CD4-positive, alpha-beta T cell (primary cell): ENCODE data around the gene RIBC2. TPM values are rescaled to one million over a fixed set of nuclear protein-coding genes. Genes with fewer than 3 reads are reported as not detected.

Source experiments
- ATAC-seq: fragments of 200-7000 bp; cut with Tn5 transposase; one replicate; pipeline ENCODE4 v1.10.0; 2022; ENCODE audit warnings: mild to moderate bottlenecking; ENCODE audit not compliant: poor library complexity
- CTCF ChIA-PET: fragments of 350-600 bp; sonication (Branson Sonifier 250); formaldehyde crosslinking; loops from one replicate; lab custom pipeline; 2021; ENCODE audit warnings: antibody characterized with exemption, inconsistent platforms; lab: Charles Lee
- POLR2A ChIA-PET: fragments of 350-600 bp; sonication (Branson Sonifier 250); formaldehyde crosslinking; loops from one replicate; lab custom pipeline; 2021; ENCODE audit warnings: antibody characterized with exemption, inconsistent platforms; lab: Charles Lee
- DNase-seq, 14 experiments: peaks; one replicate each; pipeline ENCODE4 v3.0.0-alpha.2; 2013 to 2020; ENCODE audit warnings: mixed read lengths in 2 of 14
- H3K27ac ChIP-seq, 2 donors: one replicate each; pipeline versions ENCODE4 v1.5.1 to v1.7.0; 2013; ENCODE audit warnings: low read length in 2 of 2, low read depth in 1 of 2, mild to moderate bottlenecking in 1 of 2
- H3K27me3 ChIP-seq, 2 experiments: 1 replicate in 1 of 2; 2 replicates in 1 of 2; pipeline versions ENCODE4 v1.6.1 to v1.7.0; 2013; ENCODE audit warnings: low read length in 2 of 2, control low read depth in 1 of 2, mild to moderate bottlenecking in 1 of 2, moderate library complexity in 1 of 2; ENCODE audit not compliant: insufficient read depth in 2 of 2, control insufficient read depth in 1 of 2
- H3K36me3 ChIP-seq: one replicate; pipeline ENCODE4 v1.6.1; 2013; ENCODE audit warnings: low read length, control low read depth; ENCODE audit not compliant: insufficient read depth
- H3K4me1 ChIP-seq: one replicate; pipeline ENCODE4 v1.6.1; 2013; ENCODE audit warnings: low read length, control low read depth; ENCODE audit not compliant: insufficient read depth
- H3K4me3 ChIP-seq: one replicate; pipeline ENCODE4 v1.5.1; 2013; ENCODE audit warnings: mild to moderate bottlenecking, low read length, moderate library complexity
- H3K9me3 ChIP-seq, 2 experiments: 1 replicate in 1 of 2; 2 replicates in 1 of 2; pipeline versions ENCODE4 v1.6.1 to v1.7.0; 2013; ENCODE audit warnings: low read length in 2 of 2, mild to moderate bottlenecking in 2 of 2, control low read depth in 1 of 2, moderate library complexity in 1 of 2; ENCODE audit not compliant: control insufficient read depth in 1 of 2, insufficient read depth in 1 of 2
- H3K27ac Mint-ChIP-seq: one replicate; pipeline ENCODE4 v1.8.0; 2020; ENCODE audit warnings: mixed read lengths
- H3K27me3 Mint-ChIP-seq: one replicate; pipeline ENCODE4 v1.8.0; 2021; ENCODE audit warnings: mixed read lengths
- H3K36me3 Mint-ChIP-seq: one replicate; pipeline ENCODE4 v1.8.0; 2021; ENCODE audit warnings: low read depth, mixed read lengths
- H3K4me1 Mint-ChIP-seq: one replicate; pipeline ENCODE4 v1.8.0; 2021; ENCODE audit warnings: low read depth, mixed read lengths
- H3K4me3 Mint-ChIP-seq: one replicate; pipeline ENCODE4 v1.8.0; 2020; ENCODE audit warnings: mild to moderate bottlenecking, mixed read lengths
- H3K9me3 Mint-ChIP-seq: one replicate; pipeline ENCODE4 v1.8.0; 2020; ENCODE audit warnings: mixed read lengths
- intact Hi-C, 2 experiments: fragments of 100-400 bp; cut with DNase I in 1 of 2; cut with micrococcal nuclease in 1 of 2; formaldehyde crosslinking; loops; one replicate each; pipeline versions ENCODE4 v1.15.1 to v1.9.0; 2023 to 2025; cut with DNase I, micrococcal nuclease
- total RNA-seq, 174 experiments: library from RNA in 2 of 174; stranded (reverse) in 2 of 174; gene quantifications; one replicate each; pipeline ENCODE4 v1.2.3 and lab custom pipeline; 2021 to 2026
- TF ChIP-seq, protein P1 (sequence below): fragments of 200-600 bp; IDR thresholded peaks from one replicate; pipeline ENCODE4 v1.8.0; 2022; ENCODE audit warnings: antibody characterized with exemption, mild to moderate bottlenecking

The RIBC2 gene
- total RNA-seq, 2 experiments from 2014 or later: 0.41 TPM; not detected in 1

DNA sequence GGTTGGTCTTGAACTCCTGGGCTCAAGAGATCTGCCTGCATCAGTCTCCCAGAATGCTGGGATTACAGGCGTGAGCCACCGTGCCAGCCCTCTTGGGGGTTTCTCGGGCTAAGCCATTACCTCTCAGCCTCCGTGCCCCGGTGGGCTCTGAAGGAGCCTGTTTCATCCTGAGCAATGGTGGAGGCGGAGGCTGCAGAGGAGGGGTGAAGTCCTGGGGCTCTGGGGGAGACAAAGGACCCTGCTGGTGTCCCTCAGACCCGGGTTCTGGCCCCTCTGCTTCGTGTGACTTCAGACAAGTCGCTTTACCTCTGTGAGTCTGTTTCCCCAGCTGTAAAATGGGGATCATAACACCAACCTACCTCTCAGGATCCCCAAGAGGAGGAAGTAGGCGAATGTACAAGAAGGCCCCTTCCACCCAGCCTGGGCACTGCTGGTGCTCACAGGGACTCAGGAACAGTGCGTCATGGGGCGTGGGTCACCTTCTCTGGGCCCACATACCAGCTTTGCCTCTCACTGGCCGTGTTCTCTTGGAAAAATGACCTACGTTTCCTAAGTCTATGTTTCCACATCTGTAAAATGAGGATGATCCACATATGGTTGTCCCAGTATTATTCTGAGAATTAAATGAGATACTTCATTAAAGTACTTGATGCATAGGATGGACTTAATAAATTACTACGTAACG, 36.8 kb downstream of the RIBC2 start:
- no peaks in the 10 kb centered on the region for H3K27me3 Mint-ChIP-seq
- H3K27ac ChIP-seq: no peak overlapping the region
- H3K9me3 ChIP-seq: no peaks in the 10 kb centered on the region
- no peak overlapping the region for H3K27ac Mint-ChIP-seq
- no peak overlapping the region for H3K4me3 ChIP-seq
- DNase-seq (no peak), ATAC-seq (no peak)
- H3K9me3 Mint-ChIP-seq: no peaks in the 10 kb centered on the region
- no peaks in the 10 kb centered on the region for H3K36me3 Mint-ChIP-seq
- CTCF ChIA-PET: no interaction called here
- no peaks in the 10 kb centered on the region for H3K4me1 ChIP-seq
- no peaks in the 10 kb centered on the region for H3K4me1 Mint-ChIP-seq
- no peak overlapping the region for H3K4me3 Mint-ChIP-seq
- H3K27me3 ChIP-seq: peaks cover 0 to 4% of the 10 kb centered on the region in 2 experiments
- intact Hi-C loops: no loop called here
- POLR2A ChIA-PET: no interaction called here
- TF ChIP-seq, protein P1, sequence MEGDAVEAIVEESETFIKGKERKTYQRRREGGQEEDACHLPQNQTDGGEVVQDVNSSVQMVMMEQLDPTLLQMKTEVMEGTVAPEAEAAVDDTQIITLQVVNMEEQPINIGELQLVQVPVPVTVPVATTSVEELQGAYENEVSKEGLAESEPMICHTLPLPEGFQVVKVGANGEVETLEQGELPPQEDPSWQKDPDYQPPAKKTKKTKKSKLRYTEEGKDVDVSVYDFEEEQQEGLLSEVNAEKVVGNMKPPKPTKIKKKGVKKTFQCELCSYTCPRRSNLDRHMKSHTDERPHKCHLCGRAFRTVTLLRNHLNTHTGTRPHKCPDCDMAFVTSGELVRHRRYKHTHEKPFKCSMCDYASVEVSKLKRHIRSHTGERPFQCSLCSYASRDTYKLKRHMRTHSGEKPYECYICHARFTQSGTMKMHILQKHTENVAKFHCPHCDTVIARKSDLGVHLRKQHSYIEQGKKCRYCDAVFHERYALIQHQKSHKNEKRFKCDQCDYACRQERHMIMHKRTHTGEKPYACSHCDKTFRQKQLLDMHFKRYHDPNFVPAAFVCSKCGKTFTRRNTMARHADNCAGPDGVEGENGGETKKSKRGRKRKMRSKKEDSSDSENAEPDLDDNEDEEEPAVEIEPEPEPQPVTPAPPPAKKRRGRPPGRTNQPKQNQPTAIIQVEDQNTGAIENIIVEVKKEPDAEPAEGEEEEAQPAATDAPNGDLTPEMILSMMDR: no peak
- H3K36me3 ChIP-seq: no peaks in the 10 kb centered on the region

DNA sequence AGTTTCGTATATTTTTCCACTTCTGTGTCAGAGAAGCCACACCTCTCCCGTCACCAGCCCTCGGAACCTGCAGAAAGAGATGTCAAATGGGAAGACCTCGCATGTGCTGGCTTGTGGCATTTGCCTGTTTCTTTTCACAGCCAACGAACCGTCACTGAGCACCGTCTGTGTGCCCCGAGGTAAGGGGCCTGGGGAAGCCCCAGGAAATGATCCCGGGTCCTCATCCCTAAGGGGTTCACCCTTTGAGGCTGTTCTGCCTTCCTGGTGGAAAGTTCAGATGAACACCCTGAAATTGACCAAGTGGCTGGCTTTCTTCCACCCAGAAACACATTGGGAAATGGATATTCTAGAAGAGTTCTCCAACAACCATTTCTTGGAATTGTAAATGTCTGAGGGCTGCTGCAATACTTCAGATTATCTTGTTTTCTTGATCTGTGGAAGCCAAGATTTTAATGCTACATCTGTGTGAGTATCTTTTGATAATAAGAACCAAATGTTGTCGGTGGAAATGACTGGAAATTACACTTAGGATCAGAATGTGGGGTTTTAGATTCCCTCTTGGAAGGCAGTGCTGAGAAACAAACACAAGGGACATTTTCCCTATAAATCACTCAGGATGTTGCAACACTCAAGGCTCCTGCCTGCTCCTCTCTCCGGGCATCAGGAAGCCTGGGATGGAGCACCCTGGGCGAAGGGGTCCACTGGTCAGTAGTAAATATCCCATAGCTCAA, 37.6 kb downstream of the RIBC2 start:
- TF ChIP-seq, protein P1: no peak
- CTCF ChIA-PET: no interaction called here

DNA sequence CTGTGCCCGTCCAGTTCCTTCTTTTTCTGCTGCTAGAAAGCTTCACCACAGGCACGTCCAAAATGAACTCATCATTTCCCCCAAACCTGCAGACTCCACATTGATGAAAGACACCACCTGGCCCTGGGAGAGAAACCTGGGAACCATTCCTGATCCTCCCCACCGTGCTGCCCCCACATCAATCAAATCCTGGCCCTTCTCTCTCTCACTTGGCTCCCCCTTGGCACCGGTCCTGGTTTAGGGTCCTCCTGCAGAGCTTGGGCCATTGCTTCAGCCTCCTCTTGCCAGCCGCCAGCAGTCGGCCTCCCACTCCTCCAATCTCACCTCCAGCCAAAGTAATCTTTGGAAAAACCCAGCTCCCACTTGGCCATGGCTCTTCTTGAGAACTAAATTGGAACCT, 38.5 kb downstream of the RIBC2 start:
- no peak overlapping the region for H3K4me3 ChIP-seq
- TF ChIP-seq, protein P1: no peak
- H3K27me3 ChIP-seq: peaks cover 0 to 4% of the 10 kb centered on the region in 2 experiments
- H3K27ac ChIP-seq: no peak overlapping the region
- ChIA-PET POLR2A (no interaction called here), CTCF (no interaction called here)
- no peak for DNase-seq
- H3K9me3 ChIP-seq: no peaks in the 10 kb centered on the region
- Mint-ChIP-seq H3K27me3 (no peaks in the 10 kb centered on the region), H3K36me3 (no peaks in the 10 kb centered on the region), H3K27ac (no peak overlapping the region), H3K4me3 (no peak overlapping the region), H3K4me1 (no peaks in the 10 kb centered on the region), H3K9me3 (no peaks in the 10 kb centered on the region)
- no peaks in the 10 kb centered on the region for H3K4me1 ChIP-seq
- intact Hi-C loops: no loop called here
- H3K36me3 ChIP-seq: no peaks in the 10 kb centered on the region
- no peak for ATAC-seq

More for the DNA sequence above, 37.6 kb downstream of the RIBC2 start:
- H3K4me1 Mint-ChIP-seq: no peaks in the 10 kb centered on the region
- peaks cover 0 to 4% of the 10 kb centered on the region in 2 experiments for H3K27me3 ChIP-seq
- H3K27me3 Mint-ChIP-seq: no peaks in the 10 kb centered on the region
- DNase-seq: no peak
- H3K9me3 ChIP-seq: no peaks in the 10 kb centered on the region
- H3K27ac ChIP-seq: no peak overlapping the region
- POLR2A ChIA-PET: no interaction called here
- no peak overlapping the region for H3K4me3 ChIP-seq
- H3K36me3 ChIP-seq: no peaks in the 10 kb centered on the region
- H3K4me1 ChIP-seq: no peaks in the 10 kb centered on the region
- no peaks in the 10 kb centered on the region for H3K36me3 Mint-ChIP-seq
- no peaks in the 10 kb centered on the region for H3K9me3 Mint-ChIP-seq
- no peak overlapping the region for H3K4me3 Mint-ChIP-seq
- no peak for ATAC-seq
- intact Hi-C loops: no loop called here
- no peak overlapping the region for H3K27ac Mint-ChIP-seq
